Measurements from ENCODE around the gene RGS3.
A peak's percentile ranks its signal among the peaks of the same experiment; 100 is the strongest.

Gene RGS3

GRCh38 chr9:113589890-113590289 lies 126.4 kb downstream of the RGS3 start:
- Mint-ChIP-seq H3K9me3 (no peaks in the 10 kb centered on the region), H3K27me3 (no peaks in the 10 kb centered on the region), H3K36me3 (peaks cover 28% of the 10 kb centered on the region), H3K27ac (peak overlapping the region; percentile 61), H3K4me1 (peaks cover 64% of the 10 kb centered on the region), H3K4me3 (peak overlapping the region; percentile 49)
- peak; percentile 39 for DNase-seq
- CTCF ChIA-PET: interaction anchor here (0.6 to 16.3 kb wide), 21 partner anchors 10 to 907 kb away, joined by 3 to 429 read pairs (median 5); partner anchors contain the start of genes C9orf43, CDC26, POLE3 and PRPF4

DNA sequence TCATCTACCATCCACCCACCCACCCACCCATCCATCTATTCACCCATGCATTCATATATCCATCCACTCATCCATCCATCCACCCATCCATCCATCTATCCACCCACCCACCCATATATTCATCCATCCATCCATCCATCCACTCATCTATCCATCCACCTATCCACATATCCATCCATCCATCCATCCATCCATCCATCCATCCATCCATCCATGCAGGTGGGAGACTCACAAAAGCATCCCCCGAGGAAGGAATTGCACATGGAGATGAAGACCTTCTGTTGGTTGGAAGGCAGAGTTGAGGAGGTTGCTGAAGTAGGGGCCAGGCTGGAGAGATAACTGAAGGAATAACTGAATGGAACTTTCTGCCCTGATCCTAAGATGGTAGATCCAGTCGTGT lies 126.9 kb downstream of the RGS3 start:
- peak overlapping the region; percentile 43 for H3K27ac Mint-ChIP-seq
- H3K36me3 Mint-ChIP-seq: peaks cover 29% of the 10 kb centered on the region
- H3K27me3 Mint-ChIP-seq: no peaks in the 10 kb centered on the region
- H3K9me3 Mint-ChIP-seq: no peaks in the 10 kb centered on the region
- no peak for DNase-seq
- CTCF ChIA-PET: interaction anchor here (0.6 to 16.3 kb wide), 15 partner anchors 11 to 907 kb away, joined by 3 to 429 read pairs (median 7); partner anchors contain the start of genes CDC26 and PRPF4
- peaks cover 59% of the 10 kb centered on the region for H3K4me1 Mint-ChIP-seq
- H3K4me3 Mint-ChIP-seq: no peak overlapping the region

GRCh38 chr9:113590991-113591898 lies 127.7 kb downstream of the RGS3 start:
- CTCF ChIA-PET: interaction anchor here (0.6 to 16.3 kb wide), 27 partner anchors 9 to 316 kb away, joined by 3 to 429 read pairs (median 4); partner anchors contain the start of genes CDC26 and PRPF4
- Mint-ChIP-seq H3K4me3 (no peak overlapping the region), H3K4me1 (peaks cover 50% of the 10 kb centered on the region), H3K27me3 (no peaks in the 10 kb centered on the region), H3K9me3 (no peaks in the 10 kb centered on the region), H3K36me3 (peaks cover 27% of the 10 kb centered on the region), H3K27ac (no peak overlapping the region)
- peak; percentile 68 for DNase-seq

GRCh38 chr9:113591899-113592625 lies 128.5 kb downstream of the RGS3 start:
- no peak overlapping the region for H3K4me3 Mint-ChIP-seq
- H3K27me3 Mint-ChIP-seq: no peaks in the 10 kb centered on the region
- DNase-seq: no peak
- H3K9me3 Mint-ChIP-seq: no peaks in the 10 kb centered on the region
- H3K27ac Mint-ChIP-seq: no peak overlapping the region
- peaks cover 44% of the 10 kb centered on the region for H3K4me1 Mint-ChIP-seq
- H3K36me3 Mint-ChIP-seq: peaks cover 30% of the 10 kb centered on the region
- CTCF ChIA-PET: interaction anchor here (0.6 to 16.3 kb wide), 27 partner anchors 8 to 317 kb away, joined by 3 to 429 read pairs (median 4); partner anchors contain the start of genes ALAD, CDC26 and PRPF4

DNA sequence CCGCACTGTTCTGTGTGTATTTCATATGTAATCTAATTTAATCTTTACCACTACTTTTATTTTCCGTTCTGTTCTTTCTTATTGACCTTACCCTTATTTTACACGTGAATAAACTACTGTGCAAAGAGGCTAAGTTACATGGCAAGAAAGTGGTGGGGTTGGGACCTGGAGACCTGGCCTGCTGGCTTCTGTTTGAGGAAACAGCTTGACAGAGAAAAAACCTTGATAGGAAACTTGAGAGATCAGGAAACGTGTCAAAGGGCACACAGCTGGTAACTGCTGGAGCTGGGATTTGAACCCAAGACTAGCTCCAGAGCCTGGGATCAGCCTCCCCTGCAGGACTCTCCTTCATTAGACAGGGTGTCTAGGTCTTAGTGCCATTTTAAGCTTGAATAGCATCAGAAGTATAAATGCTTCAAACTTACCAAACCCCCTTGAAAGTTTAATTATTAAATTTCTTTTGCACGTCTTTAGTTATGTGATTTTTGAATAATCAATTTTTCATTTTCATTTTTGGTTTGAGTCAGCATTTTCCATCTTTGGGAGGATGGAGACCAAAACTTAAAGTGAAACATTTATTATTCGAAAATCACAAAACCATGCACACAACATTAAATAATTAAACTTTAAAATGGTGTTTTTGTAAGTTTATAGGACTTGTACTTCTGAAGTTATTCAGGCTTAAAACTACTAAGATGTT lies 129.5 kb downstream of the RGS3 start:
- no peak for DNase-seq
- CTCF ChIA-PET: interaction anchor here (0.8 to 16.3 kb wide), 10 partner anchors 9 to 318 kb away, joined by 3 to 429 read pairs (median 16); partner anchors contain the start of genes ALAD, CDC26 and PRPF4
- H3K36me3 Mint-ChIP-seq: peaks cover 30% of the 10 kb centered on the region
- no peak overlapping the region for H3K4me3 Mint-ChIP-seq
- peak overlapping the region; percentile 42 for H3K27ac Mint-ChIP-seq
- no peaks in the 10 kb centered on the region for H3K9me3 Mint-ChIP-seq
- peaks cover 39% of the 10 kb centered on the region for H3K4me1 Mint-ChIP-seq
- H3K27me3 Mint-ChIP-seq: no peaks in the 10 kb centered on the region

DNA sequence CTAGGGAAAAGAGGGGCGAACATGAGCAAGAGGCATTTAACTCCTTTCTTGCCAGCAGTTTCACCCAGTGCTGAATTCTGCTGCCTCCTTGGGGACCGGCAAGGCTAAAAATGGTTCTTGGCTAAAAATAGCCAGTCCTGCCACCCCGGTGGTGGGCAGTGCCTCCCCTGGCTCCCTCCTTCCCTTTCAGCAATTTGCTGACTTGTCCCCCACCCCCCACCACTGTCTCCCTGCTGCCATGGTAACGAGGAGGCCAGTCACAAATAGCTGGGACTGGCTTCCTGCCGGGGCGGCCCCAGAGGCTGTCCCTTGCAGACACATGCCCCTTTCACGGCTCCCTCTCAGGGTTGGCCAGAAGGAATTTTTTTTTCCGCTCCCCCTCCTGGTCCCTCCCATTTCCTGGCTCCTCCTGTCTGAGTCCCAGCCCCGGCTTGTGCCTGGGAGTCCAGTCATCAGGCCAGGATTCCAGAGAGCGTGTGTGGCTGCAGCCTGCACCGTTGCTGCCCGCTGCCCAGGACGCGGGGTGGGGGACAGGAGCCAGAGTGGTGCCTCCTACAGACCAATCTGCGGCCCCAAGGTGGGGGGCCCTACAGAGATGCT lies 130.3 kb downstream of the RGS3 start:
- Mint-ChIP-seq H3K27me3 (no peaks in the 10 kb centered on the region), H3K9me3 (no peaks in the 10 kb centered on the region), H3K4me3 (no peak overlapping the region), H3K4me1 (peaks cover 32% of the 10 kb centered on the region), H3K27ac (no peak overlapping the region), H3K36me3 (peaks cover 26% of the 10 kb centered on the region)
- DNase-seq: no peak
- CTCF ChIA-PET: interaction anchor here (0.9 to 16.3 kb wide), 7 partner anchors 10 to 192 kb away, joined by 3 to 429 read pairs (median 21); partner anchors contain the start of gene ALAD

DNA sequence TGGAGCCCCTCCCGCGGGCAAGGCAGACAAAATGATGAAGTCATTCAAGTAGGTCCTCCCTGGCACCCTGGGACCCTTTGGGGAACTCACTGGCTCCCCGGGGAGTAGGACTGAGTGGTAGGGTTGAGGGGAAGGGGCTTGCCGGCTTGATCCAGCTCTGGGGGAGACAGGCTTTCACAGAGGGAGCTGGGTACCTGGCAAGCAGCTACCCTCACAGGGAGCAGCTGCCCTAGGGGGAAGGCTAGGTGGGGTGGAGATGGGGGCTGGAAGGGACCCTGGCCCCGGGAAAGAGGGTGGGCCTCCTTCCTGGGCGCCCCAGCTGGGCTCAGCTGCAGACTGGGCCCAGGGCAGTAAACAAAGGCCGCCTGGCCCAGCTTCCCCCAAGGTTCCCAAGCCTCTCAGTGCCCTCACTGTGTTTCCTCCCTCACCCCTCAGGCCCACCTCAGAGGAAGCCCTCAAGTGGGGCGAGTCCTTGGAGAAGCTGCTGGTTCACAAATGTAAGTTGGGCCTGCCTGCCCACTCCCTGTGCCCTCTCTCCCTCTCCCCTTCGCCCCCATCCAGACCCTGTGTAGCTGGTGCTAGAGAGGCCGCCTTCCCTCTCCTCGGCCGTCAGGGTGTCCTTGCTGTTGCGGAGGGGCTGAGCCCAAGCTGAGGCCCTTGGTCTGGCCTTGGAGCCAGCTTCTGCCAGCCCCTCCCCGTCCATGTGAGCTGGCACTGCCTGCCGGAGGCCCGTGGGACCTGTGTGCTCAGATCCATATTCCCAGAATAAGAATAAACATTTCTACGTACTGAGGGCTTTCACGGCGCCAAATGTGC lies 131.2 kb downstream of the RGS3 start:
- no peak for DNase-seq
- CTCF ChIA-PET: interaction anchor here (0.9 to 16.3 kb wide), 3 partner anchors 9 to 193 kb away, joined by 3 to 429 read pairs (median 71); partner anchors contain the start of gene ALAD
- Mint-ChIP-seq H3K4me3 (no peak overlapping the region), H3K27ac (no peak overlapping the region), H3K4me1 (peaks cover 23% of the 10 kb centered on the region), H3K9me3 (no peaks in the 10 kb centered on the region), H3K27me3 (no peaks in the 10 kb centered on the region), H3K36me3 (peaks cover 26% of the 10 kb centered on the region)

DNA sequence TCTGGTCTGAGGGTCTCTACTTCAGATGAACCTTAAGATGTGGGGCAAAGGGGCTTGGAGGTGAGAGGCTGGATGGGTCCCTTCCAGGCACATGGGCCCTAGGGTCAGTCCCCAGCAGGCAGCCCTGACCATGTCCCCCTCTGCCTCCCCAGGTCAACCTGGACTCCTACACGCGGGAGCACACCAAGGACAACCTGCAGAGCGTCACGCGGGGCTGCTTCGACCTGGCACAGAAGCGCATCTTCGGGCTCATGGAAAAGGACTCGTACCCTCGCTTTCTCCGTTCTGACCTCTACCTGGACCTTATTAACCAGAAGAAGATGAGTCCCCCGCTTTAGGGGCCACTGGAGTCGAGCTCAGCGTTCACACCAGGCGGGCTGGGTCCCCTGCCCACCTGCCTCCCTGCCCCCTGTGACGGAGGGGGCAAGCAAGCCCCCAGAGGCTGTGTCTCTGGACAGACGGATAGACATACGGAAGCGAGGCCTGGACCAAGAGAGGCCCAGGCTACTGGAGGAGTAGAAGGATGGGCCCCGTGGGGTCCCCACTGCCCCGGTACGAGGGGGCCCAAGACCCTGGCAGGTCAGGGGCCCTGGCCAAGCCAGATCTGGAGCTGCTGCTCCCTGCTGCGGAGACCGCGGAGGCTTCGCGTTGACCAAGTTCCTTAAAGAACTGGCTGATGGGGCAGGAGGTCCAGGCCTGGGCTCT lies 133.2 kb downstream of the RGS3 start:
- H3K27ac Mint-ChIP-seq: no peak overlapping the region
- H3K4me3 Mint-ChIP-seq: no peak overlapping the region
- H3K36me3 Mint-ChIP-seq: peaks cover 22% of the 10 kb centered on the region
- H3K4me1 Mint-ChIP-seq: peaks cover 10% of the 10 kb centered on the region
- H3K27me3 Mint-ChIP-seq: no peaks in the 10 kb centered on the region
- CTCF ChIA-PET: interaction anchor here (16.3 kb wide), 1 partner anchor 58 kb away, joined by 429 read pairs; no protein-coding TSS in a partner anchor
- DNase-seq: no peak
- H3K9me3 Mint-ChIP-seq: no peaks in the 10 kb centered on the region

DNA sequence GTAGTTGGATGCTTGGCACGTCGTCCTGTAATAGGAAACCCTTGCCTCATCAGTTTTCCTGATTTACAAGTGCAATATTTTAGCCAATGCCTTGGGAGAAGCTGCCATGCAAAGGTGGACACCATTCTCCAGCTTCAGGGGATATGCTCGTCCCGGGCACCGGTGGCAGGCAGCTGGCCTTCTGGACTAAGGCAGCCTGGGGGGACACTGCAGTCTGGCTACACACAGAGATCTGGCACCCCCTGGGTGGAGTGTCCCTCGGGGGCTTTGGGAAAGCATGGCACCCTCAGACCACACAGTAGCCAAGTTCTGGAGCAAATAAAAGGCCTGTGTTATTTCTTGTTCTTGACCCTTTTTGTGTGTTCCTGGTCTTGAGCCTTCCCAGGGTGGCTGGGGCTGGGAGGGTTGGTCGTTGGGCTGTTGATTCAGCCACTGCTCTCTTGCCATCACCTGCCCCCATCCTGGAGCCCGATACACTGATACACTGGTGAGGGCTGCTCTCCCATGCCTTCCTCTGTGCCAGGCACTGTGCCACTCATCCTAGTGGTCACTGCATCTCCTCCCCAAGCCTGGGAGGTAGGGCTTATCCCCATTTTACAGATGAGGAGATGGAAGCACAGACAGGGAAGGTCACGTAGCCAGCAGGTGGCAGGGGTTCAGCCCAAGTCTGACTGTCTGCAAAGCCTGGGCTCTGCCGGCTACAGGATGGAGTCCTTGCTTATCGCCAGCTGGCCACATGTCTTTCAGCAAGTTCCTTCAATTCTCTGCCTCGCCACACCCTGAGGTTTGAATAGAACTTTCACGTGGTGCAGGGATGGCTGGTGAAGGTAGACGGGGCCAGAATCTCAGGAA lies 134.1 kb downstream of the RGS3 start:
- H3K36me3 Mint-ChIP-seq: peaks cover 18% of the 10 kb centered on the region
- H3K4me3 Mint-ChIP-seq: no peak overlapping the region
- H3K4me1 Mint-ChIP-seq: peaks cover 5% of the 10 kb centered on the region
- H3K9me3 Mint-ChIP-seq: no peaks in the 10 kb centered on the region
- H3K27me3 Mint-ChIP-seq: no peaks in the 10 kb centered on the region
- H3K27ac Mint-ChIP-seq: no peak overlapping the region
- no peak for DNase-seq
- CTCF ChIA-PET: interaction anchor here (0.6 to 16.3 kb wide), 4 partner anchors 51 to 289 kb away, joined by 3 to 429 read pairs (median 20); no protein-coding TSS in a partner anchor

- Mint-ChIP-seq H3K9me3 (no peaks in the 10 kb centered on the region), H3K4me1 (no peaks in the 10 kb centered on the region), H3K27ac (no peak overlapping the region), H3K27me3 (no peaks in the 10 kb centered on the region), H3K36me3 (peaks cover 14% of the 10 kb centered on the region), H3K4me3 (no peak overlapping the region)
- no peak for DNase-seq
- CTCF ChIA-PET: interaction anchor here (0.6 to 3.6 kb wide), 4 partner anchors 10 to 289 kb away, joined by 3 to 37 read pairs (median 3); no protein-coding TSS in a partner anchor
Measured at GRCh38 chr9:113598451-113598850, 134.9 kb downstream of the RGS3 start.

- Mint-ChIP-seq H3K36me3 (peaks cover 14% of the 10 kb centered on the region), H3K4me3 (no peak overlapping the region), H3K27me3 (no peaks in the 10 kb centered on the region), H3K9me3 (no peaks in the 10 kb centered on the region), H3K4me1 (no peaks in the 10 kb centered on the region), H3K27ac (no peak overlapping the region)
- CTCF ChIA-PET: interaction anchor here (0.7 to 3.6 kb wide), 3 partner anchors 10 to 58 kb away, joined by 3 to 37 read pairs (median 3); no protein-coding TSS in a partner anchor
- no peak for DNase-seq
Measured at GRCh38 chr9:113598883-113599282, 135.4 kb downstream of the RGS3 start.

Measured in activated naive CD4-positive, alpha-beta T cell treated with anti-CD3 and anti-CD28 coated beads, Interleukin-2, amount 10 ng/mL, durations not matched to agents 7 days and 5 days (primary cell).